SK-N-SH (cell line): ENCODE data around the gene PDCL2.

Experiments used
- CHD2 ChIP-seq: fragments of 150-350 bp; IDR thresholded peaks from 2 replicates; pipeline ENCODE4 v1.6.1; 2018; ENCODE audit warnings: low read length; ENCODE audit not compliant: partially characterized antibody
- EP300 ChIP-seq, 2 experiments: IDR thresholded peaks; 2 replicates each; pipeline versions ENCODE4 v1.4.0 to v1.6.1; 2012; ENCODE audit warnings: borderline replicate concordance in 1 of 2, low read depth in 1 of 2, low read length in 1 of 2
- FOSL2 ChIP-seq: IDR thresholded peaks from 2 replicates; pipeline ENCODE4 v1.4.0; 2012; ENCODE audit warnings: low read depth, mild to moderate bottlenecking, moderate library complexity, borderline replicate concordance
- JUND ChIP-seq: IDR thresholded peaks from 2 replicates; pipeline ENCODE4 v1.4.0; 2012
- MAX ChIP-seq: IDR thresholded peaks from 2 replicates; pipeline ENCODE4 v1.4.0; 2012; ENCODE audit warnings: low read depth

- TF ChIP-seq MAX (no peak), FOSL2 (no peak), EP300 (IDR thresholded peaks at IDR 0.05; ENCODE audit: borderline replicate concordance in 1 of 2, low read depth in 1 of 2, low read length in 1 of 2) (no peak), JUND (no peak), CHD2 (no peak)
These were observed 16.5 kb downstream of the PDCL2 start for GRCh38 chr4:55575513-55575912.
